ENCODE measurements around the gene PSMB10.

The PSMB10 gene

DNA sequence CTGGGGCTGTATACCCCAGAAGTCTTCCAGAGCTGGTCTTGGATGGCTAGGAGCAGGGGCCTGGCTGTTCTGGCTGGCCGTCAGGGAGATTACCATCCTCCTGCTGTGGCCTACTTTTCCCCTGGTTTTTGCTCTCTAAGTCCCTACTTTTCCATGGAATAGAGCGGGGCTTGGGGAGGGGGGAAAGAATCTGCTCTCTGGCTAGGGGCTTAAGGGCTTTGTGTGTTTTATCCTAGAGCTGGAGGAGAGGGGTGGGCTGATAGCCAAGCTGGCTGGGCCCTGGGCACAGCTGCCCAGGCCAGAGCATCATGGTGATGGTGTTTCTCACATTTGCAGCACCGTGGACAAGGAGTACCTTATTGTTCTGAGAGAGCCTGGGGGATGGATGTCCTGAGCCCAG lies 48.3 kb downstream of the PSMB10 start:
- DNase-seq = no peak

DNA sequence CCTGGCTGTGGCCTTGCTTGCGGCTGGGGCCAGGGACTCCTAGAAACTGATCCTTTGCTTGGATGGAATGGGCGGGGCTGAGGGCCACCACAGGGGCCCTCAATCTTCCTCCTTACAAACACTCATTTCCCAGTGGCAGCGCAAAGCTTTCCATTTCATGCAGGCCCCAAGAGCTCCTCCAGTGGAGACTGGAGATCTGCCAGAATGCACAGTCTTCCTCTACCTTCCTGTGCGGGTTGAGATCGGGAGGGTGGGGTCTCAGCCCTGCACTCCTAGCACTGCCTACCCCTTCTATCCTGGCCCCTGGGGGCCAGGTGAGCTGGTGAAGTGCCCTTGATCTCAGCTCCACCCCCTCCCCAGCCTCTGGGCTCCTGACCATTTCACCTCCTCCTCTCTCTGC lies 50.3 kb downstream of the PSMB10 start:
- peak; percentile 10 for DNase-seq

DNA sequence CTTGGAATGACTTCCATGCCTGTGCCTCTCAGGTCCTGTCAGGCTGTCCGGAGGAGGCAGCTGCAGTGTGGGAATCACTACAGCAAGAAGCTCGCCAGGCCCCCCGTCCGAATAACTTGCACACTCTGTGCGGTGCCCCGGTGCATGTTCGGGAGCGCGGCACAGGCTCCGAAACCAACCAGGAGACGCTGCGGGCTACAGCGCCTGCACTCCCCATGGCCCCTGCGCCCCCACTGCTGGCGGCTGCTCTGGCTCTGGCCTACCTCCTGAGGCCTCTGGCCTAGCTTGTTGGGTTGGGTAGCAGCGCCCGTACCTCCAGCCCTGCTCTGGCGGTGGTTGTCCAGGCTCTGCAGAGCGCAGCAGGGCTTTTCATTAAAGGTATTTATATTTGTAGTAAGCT lies 50.7 kb downstream of the PSMB10 start:
- DNase-seq = no peak

DNA sequence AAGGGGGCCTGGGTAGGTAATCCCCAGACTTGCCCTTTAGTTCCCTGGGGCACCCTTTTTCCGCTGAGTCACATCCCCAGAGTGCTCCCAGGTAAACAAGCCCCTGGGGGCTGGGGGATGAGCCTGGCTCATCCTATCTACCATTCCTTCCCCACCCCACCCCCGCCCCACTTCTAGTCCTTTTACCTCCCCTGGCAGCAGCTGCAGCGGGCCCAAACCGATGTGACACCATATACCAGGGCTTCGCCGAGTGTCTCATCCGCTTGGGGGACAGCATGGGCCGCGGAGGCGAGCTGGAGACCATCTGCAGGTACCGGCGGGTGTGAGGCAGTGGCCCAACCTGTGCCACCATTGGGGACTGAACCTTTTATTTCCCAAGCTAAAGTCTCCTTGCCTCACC lies 51.1 kb downstream of the PSMB10 start:
- DNase-seq = no peak

DNA sequence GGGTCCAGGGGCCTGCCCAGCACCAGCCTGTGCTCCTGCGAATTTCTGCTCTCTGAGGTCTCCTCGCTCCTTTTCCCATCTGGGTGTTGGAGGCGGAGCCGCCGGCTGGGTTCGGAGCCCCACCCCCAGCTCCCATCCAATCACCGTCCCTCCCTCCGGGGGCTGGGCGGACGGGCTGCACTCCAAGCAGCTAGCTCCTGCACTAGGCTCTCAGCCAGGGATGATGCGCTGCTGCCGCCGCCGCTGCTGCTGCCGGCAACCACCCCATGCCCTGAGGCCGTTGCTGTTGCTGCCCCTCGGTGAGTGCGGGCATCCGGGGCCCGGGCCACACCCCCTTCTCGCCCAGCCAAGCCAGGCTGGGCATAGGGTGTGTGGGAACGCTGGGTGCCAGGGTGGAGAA lies 52.0 kb downstream of the PSMB10 start, which contains the start of gene NRN1L:
NRN1L (plus strand) TSS at position 202 of the 400 bp plus-strand sequence; CDS start at position 221, 19 bp downstream.
- DNase-seq = no peak
